Epithelial cell of proximal tubule (primary cell): ENCODE data around the gene ANKRD49. TPM values are rescaled to one million over a fixed set of nuclear protein-coding genes. Genes with fewer than 3 reads are reported as not detected.

Source experiments
- DNase-seq: peaks from one replicate; pipeline ENCODE4 v3.0.0-alpha.2; 2011; ENCODE audit warnings: low read depth
- H3K4me3 ChIP-seq: 2 replicates; pipeline ENCODE4 v1.5.1; 2011; ENCODE audit warnings: low read depth, mild to moderate bottlenecking, low read length
- CTCF ChIP-seq: conservative IDR thresholded peaks from 2 replicates; pipeline ENCODE4 v1.5.1; 2012; ENCODE audit warnings: low read depth, mild to moderate bottlenecking, low read length
- total RNA-seq: library from RNA; depleted of rRNA; stranded (reverse); fragments of >200 nt; gene quantifications from 2 replicates; pipeline ENCODE4 v1.2.3, GENCODE V29; 2015

Gene ANKRD49
- total RNA-seq, 1 donor from 2014 or later = 7.2 TPM

DNA sequence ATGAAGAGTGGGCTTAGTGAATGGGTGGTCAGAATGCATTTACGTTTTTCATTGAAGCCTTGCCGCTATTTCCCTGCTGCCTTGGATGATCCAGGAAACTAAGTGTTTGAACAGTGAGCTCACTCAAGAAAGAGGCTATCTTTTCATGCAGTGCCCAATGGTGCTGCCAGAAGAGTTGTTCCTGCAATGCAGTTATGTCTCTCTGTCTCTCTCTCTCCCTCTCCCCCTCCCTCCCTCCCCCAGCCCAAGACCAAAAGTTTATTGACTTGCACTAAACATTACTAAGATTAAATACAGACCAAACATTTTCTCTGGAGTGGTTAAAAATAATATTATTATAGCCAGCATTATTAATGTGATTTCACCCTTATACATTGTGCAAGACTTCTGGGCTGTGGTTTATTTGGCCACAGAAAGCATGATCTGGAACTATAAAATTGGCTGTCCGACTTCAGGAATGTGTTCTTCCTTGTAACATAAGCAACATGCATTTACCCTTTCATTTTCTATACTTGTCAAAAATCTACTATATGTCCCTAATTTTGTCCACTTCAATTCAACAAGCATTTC is 43.3 kb downstream of the ANKRD49 start:
- TF ChIP-seq CTCF = no peak
- H3K4me3 ChIP-seq = no peak overlapping the region
- no peak for DNase-seq

- H3K4me3 ChIP-seq = no peak overlapping the region
- TF ChIP-seq CTCF = no peak
- DNase-seq = no peak
Observed at GRCh38 chr11:94539420-94539819, 45.6 kb downstream of the ANKRD49 start.

- DNase-seq = no peak
- no peak for TF ChIP-seq CTCF
- H3K4me3 ChIP-seq = peak within 1 kb of the TSS; percentile 62
Observed at GRCh38 chr11:94543695-94544645, 50.2 kb downstream of the ANKRD49 start, which contains the start of gene FUT4. Gene FUT4, plus strand, starts transcription at chr11:94543921. Its CDS starts 213 bp downstream, at chr11:94544134.

- H3K4me3 ChIP-seq = peak overlapping the region; percentile 62
- TF ChIP-seq CTCF = no peak
- no peak for DNase-seq
Observed at GRCh38 chr11:94544646-94545263, 51.0 kb downstream of the ANKRD49 start.

DNA sequence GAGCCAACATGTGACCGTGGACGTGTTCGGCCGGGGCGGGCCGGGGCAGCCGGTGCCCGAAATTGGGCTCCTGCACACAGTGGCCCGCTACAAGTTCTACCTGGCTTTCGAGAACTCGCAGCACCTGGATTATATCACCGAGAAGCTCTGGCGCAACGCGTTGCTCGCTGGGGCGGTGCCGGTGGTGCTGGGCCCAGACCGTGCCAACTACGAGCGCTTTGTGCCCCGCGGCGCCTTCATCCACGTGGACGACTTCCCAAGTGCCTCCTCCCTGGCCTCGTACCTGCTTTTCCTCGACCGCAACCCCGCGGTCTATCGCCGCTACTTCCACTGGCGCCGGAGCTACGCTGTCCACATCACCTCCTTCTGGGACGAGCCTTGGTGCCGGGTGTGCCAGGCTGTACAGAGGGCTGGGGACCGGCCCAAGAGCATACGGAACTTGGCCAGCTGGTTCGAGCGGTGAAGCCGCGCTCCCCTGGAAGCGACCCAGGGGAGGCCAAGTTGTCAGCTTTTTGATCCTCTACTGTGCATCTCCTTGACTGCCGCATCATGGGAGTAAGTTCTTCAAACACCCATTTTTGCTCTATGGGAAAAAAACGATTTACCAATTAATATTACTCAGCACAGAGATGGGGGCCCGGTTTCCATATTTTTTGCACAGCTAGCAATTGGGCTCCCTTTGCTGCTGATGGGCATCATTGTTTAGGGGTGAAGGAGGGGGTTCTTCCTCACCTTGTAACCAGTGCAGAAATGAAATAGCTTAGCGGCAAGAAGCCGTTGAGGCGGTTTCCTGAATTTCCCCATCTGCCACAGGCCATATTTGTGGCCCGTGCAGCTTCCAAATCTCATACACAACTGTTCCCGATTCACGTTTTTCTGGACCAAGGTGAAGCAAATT is 51.7 kb downstream of the ANKRD49 start:
- DNase-seq = no peak
- TF ChIP-seq CTCF = no peak
- peak overlapping the region; percentile 62 for H3K4me3 ChIP-seq

DNA sequence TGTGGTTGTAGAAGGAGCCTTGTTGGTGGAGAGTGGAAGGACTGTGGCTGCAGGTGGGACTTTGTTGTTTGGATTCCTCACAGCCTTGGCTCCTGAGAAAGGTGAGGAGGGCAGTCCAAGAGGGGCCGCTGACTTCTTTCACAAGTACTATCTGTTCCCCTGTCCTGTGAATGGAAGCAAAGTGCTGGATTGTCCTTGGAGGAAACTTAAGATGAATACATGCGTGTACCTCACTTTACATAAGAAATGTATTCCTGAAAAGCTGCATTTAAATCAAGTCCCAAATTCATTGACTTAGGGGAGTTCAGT is 52.3 kb downstream of the ANKRD49 start:
- DNase-seq = no peak
- TF ChIP-seq CTCF = no peak

More for the DNA sequence above, 52.3 kb downstream of the ANKRD49 start:
- H3K4me3 ChIP-seq = peak overlapping the region; percentile 62
